22Rv1 (cell line): ENCODE measurements around the gene CREB1.
A peak's percentile ranks its signal among the peaks of the same experiment; 100 is the strongest.

ENCODE experiments used
- H3K27ac ChIP-seq: fragments of 450-650 bp; 2 replicates; pipeline ENCODE4 v1.5.1; 2017
- CTCF ChIP-seq: fragments of 450-650 bp; IDR thresholded peaks from 2 replicates; pipeline ENCODE4 v1.5.1; 2017; ENCODE audit warnings: mild to moderate bottlenecking
- ZFX ChIP-seq: fragments of 450-650 bp; IDR thresholded peaks from 2 replicates; pipeline ENCODE4 v1.6.1; 2017; ENCODE audit warnings: antibody characterized with exemption, borderline replicate concordance

Gene CREB1

DNA sequence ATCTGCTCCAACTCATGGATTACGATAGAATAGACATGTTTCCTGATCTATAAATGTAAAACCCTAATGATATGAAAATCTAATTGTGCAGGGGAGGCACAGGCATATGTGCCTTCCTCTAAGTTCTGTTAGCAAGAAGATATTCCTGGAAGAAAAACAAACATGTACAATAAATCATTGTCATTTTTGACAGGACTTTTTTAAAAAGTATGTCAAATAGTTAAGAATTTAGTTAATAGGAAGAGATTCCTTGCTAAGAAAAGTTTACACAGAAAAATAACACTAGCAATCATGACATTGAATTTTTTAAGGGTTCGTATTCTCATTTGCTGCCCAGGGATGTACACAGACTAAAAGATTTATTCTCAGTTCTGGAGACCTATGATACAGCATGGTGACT, 15.3 kb upstream of the CREB1 start:
- H3K27ac ChIP-seq = no peak overlapping the region
- no peak for TF ChIP-seq ZFX
- TF ChIP-seq CTCF = no peak

DNA sequence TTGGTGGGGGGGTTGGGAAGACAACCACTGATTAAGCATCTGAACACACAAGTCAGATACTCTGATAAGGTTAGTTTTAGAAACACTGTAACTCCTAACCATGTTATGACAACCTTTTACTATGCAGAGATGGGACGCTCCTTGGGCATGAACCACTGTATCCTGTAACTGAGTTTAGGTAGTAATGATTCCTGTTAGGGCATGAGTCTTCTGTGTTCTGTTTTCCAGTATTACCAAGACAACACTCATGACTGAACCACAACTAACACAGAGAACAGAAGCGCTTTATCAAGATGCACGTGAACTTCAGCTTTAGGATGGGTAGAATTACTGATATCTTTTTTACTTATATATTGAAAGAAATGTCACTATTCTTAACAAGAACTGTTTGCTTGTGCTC, 14.1 kb upstream of the CREB1 start:
- no peak overlapping the region for H3K27ac ChIP-seq
- no peak for TF ChIP-seq ZFX
- TF ChIP-seq CTCF = no peak

DNA sequence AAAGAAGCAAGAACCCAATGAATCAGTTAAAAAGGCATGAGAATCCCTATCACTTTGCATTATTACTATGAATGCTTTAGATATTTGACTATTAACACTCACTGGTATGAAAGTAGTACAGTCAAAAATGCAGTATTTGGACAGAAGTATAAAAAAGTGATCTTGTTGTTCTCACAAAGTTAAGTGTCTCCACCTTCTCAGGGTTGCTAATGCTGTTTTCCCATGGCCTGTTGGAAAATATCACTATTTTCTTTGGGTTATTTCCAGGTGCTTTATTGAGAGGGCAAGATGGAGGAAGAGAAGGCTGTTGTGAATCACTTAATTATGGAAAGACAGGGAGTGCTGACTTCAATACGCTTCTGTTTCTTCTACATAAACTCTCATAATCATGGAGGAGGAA, 13.6 kb upstream of the CREB1 start:
- TF ChIP-seq ZFX (no peak), CTCF (no peak)
- no peak overlapping the region for H3K27ac ChIP-seq

- H3K27ac ChIP-seq = no peak overlapping the region
- TF ChIP-seq CTCF (no peak), ZFX (no peak)
Observed at GRCh38 chr2:207523005-207523404, 6.8 kb upstream of the CREB1 start.

GRCh38 chr2:207525296-207525695, 4.5 kb upstream of the CREB1 start:
- TF ChIP-seq ZFX = no peak
- no peak for TF ChIP-seq CTCF
- H3K27ac ChIP-seq = no peak overlapping the region

GRCh38 chr2:207528980-207529329, 807 bp upstream of the CREB1 start:
- TF ChIP-seq CTCF (no peak), ZFX (no peak)
- H3K27ac ChIP-seq = peak overlapping the region; percentile 97

GRCh38 chr2:207530160-207531031, 634 bp downstream of the CREB1 start:
- TF ChIP-seq ZFX = no peak
- TF ChIP-seq CTCF = no peak
- H3K27ac ChIP-seq = peak overlapping the region; percentile 97
